ENCODE measurements around the gene CHST8.
"Not testable (repeated sequence)": the region's sequence is repeated elsewhere in the genome, so short reads cannot be mapped to it uniquely, and the experiment has no call there.

CHST8 gene

DNA sequence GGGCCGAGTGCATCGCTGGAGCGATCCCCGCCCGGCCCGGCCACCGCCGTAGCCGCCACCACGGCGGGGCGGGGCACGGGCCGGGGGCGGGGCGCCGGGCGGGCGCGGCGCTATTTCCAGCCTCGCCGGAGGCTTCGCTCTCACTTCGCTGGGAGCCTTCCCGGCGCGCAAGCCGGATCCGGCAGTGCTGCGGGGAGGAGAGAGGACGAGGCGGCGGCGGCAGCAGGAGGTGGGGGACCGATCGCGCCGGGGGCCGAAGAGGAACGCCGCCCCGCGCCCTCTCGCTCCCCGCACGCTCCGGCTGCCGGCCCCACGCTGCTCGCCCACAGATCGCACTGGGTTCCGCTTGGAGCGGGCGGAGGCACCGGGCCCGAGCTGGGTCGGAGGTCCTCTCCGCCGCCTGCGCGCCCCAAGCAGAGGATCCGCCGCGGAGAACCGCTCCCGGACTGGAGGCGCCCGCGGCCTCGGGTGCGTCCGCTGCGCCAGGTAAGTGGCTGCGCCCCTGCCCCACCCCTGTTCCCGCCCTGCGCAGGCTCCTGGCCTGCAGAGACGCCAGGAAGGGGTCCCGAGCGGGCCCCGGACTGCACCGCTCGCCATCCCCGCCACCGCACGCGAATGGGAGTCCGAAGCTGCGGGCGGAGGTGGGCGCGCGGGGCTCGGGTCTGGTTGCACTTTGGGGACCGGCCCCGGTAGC lies at the start of gene CHST8:
Gene CHST8, plus strand, starts transcription at position 143 of the 694 bp plus-strand sequence. CDS start 67,309 bp downstream, outside the sequence.
- no peak for DNase-seq (ENCODE audit: low read depth)

GRCh38 chr19:33572929-33573328 lies 48.8 kb upstream of the CHST8 start:
- DNase-seq (ENCODE audit: low read depth) = no peak

DNA sequence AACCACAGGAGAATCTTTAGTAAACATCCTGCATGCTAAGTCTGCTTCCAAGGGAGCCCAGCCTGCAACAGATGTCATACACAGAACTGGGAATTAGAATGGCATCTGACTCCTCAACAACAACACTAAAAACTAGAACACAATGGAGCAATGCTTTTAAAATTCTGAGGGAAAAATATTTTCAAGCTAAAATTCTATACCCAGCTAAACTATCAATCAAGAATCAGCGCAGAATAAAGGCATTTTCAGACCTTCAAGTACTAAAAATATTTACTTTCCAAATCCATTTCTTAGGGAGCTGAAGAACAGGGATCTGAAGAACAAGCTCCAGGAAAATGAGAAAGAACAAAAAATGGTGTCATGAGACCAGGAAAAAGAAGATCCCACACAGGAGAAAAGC lies 46.9 kb upstream of the CHST8 start:
- no peak for DNase-seq (ENCODE audit: low read depth)

GRCh38 chr19:33578697-33579096 lies 43.1 kb upstream of the CHST8 start:
- DNase-seq (ENCODE audit: low read depth) = no peak

- no peak for DNase-seq (ENCODE audit: low read depth)
These were observed 41.6 kb upstream of the CHST8 start for GRCh38 chr19:33580026-33580644.

GRCh38 chr19:33580645-33581037 lies 41.1 kb upstream of the CHST8 start:
- DNase-seq (ENCODE audit: low read depth) = no peak

DNA sequence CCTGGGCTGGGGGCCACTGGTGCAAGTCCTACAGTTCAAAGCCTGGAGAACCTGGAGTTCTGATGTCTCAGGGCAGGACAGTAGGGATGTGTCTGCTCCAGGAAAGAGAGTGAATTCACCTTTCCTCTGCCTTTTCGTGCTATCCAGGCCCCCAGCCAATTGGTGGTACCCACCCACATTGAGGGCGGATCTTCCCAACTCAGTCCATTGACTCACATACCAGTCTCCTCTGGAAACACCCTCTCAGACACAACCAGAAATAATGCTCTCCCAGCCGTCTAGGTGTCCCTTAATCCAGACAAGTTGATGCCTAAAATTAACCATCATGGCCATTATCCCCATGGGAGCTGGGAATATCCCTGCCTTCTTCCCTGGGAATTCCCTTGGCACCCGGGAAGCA lies 38.8 kb upstream of the CHST8 start:
- no peak for DNase-seq (ENCODE audit: low read depth)

DNA sequence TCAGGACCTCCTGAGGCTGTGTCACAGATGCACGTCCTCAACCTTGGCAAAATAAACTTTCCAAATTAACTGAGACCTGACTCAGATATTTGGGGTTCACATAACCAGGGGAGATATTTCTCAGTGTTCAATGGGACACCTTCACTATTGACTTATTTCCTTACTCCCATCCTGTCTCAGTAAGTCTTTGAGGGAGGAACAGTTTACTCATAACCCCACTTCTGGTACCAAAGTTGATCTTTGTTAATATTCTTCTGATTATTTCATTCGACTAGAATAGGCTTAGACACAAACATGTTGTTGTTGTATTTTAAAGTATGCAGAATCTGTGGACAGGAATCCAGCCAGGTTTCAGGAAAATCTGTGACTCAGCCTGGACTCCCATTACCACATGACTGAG lies 34.6 kb upstream of the CHST8 start:
- DNase-seq (ENCODE audit: low read depth) = no peak

DNA sequence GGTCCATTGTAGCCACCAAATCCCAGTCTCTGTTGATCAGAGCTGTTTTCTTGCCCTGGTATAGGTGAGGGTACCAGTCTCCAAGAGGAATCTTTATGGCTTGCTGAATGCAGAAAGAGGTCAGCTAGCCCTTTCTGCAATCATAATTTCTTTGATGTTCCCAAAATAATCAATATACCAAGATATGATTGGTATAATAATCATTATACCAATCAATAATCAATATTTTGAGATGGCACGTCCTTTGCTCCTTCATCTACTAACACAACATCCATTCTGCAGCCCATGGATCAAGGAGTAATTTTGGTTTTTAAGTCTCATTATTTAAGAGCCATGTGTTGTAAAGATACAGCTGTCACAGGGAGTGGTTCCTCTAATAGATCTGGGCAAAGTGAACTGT lies 31.5 kb upstream of the CHST8 start:
- no peak for DNase-seq (ENCODE audit: low read depth)

GRCh38 chr19:33595783-33596182 lies 26.0 kb upstream of the CHST8 start:
- DNase-seq (ENCODE audit: low read depth) = no peak

DNA sequence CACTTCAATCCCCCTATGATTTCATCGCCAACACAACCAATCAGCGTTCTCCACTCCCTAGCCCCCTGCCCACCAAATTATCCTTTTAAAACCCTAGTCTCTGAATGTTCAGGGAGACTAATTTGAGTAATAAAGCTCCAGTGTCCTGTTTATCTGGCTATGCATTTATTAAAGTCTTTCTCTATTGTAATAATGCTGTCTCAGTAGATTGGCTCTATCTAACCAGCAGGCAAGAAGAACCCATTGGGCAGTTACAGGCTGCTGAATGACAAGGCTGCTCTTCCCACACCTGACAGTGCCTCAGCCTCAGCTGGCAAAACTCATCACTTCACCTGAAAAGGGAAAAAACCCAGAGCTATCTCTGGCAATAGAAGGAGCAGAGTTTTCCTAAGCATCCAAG lies 20.2 kb upstream of the CHST8 start:
- no peak for DNase-seq (ENCODE audit: low read depth)

DNA sequence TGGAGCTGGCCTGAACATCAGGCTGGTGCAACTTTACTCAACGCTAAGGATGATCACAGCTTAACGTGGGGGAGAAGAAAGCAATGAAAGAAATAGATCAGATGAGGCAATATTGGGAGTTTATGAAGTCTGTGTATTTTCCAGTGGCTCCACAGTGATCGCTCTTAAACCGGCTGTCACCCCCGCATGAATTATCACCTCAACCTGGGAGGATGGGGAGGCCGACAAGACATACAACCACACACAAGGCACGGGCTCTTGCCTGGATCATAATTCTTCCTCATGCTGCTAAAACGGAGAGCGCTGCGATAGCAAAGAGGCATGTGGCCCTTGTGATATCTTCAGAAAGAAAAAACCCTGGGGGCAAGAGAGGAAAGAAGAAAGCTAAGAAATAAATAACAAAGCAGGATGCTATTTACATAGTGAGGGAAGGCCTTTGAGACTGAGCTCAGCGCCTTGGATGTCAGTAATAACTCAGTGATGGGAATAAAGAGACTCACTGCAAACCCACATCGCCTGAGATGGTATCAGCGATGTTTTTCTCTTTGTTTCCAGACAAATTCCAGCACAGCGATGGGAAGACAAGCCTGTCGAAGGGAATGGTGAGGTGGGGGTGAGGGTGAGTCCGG lies 19.1 kb upstream of the CHST8 start:
- DNase-seq (ENCODE audit: low read depth) = no peak

GRCh38 chr19:33603377-33603776 lies 18.4 kb upstream of the CHST8 start:
- no peak for DNase-seq (ENCODE audit: low read depth)

- DNase-seq (ENCODE audit: low read depth) = no peak
These were observed 17.1 kb upstream of the CHST8 start for GRCh38 chr19:33604651-33605050.

DNA sequence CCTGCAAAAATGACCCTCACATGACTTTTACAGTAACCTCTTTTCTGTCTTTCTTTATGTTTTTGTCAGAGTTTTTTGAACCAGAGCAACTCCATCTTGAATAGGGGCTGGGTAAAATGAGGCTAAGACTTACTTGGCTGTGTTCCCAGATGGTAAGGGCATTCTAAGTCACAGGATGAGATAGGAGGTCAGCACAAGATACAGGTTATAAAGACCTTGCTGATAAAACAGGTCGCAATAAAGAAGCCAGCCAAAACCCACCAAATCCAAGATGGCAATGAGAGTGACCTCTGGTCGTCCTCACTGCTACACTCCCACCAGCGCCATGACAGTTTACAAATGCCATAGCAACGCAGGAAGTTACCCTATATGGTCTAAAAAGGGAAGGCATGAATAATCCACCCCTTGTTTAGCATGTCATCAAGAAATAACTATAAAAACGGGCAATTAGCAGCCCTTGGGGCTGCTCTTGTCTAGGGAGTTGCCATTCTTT lies 15.9 kb upstream of the CHST8 start:
- not testable (repeated sequence) for DNase-seq (ENCODE audit: low read depth)

GRCh38 chr19:33606556-33606955 lies 15.2 kb upstream of the CHST8 start:
- DNase-seq (ENCODE audit: low read depth) = no peak

- no peak for DNase-seq (ENCODE audit: low read depth)
These were observed 12.4 kb upstream of the CHST8 start for GRCh38 chr19:33609353-33609752.

DNA sequence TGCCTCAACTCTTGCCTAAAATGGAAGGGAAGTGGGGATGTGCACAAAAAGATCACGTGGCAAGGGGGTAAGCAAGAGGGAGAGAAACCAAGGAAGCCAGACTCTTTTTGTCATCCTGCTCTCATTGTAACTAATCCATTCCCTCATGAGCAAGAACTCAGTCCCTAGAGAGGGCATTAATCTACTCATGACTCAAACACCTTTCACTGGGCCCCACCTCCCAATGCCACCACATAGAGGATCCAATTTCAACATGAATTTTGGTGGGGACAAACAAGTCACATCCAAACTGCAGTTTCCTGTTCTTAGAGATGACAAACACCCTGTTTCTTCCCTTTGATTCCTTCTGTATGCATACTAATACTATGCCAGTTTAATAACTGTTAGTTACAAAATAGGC lies 11.2 kb upstream of the CHST8 start:
- no peak for DNase-seq (ENCODE audit: low read depth)

DNA sequence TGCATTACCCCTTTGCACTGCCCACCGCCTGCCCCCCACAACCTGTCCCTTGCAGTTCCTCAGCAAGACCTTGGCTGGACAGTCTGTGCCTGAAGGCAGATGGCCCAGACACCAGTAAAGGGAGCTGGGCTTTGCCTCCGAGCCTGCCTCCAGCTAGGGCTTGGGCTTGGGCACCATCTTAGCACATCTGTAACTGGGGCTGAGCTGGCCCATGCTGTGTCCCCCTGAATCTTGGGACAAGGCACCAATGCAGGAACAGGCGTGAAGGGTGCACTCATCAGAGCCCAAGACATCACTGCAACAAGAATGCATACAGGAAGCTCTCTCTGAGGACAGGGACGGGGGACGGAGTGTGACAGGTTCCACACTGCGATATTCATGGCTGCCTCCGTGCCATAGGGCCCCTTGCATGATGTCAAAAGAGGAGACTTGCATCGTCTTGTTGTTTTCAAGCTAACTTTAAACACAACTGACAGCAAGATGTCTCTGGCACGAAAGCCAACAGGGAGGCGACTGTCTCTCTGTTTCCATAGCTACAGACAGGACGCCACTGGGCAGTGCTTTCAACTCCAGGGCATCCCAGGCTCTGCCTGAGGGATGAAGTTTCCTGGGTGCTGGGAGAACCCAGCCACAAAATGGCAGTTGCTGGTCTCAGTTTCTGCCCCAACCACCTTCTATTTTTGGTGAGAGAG lies 8.7 kb upstream of the CHST8 start:
- no peak for DNase-seq (ENCODE audit: low read depth)

GRCh38 chr19:33613620-33614000 lies 8.1 kb upstream of the CHST8 start:
- DNase-seq (ENCODE audit: low read depth) = no peak

DNA sequence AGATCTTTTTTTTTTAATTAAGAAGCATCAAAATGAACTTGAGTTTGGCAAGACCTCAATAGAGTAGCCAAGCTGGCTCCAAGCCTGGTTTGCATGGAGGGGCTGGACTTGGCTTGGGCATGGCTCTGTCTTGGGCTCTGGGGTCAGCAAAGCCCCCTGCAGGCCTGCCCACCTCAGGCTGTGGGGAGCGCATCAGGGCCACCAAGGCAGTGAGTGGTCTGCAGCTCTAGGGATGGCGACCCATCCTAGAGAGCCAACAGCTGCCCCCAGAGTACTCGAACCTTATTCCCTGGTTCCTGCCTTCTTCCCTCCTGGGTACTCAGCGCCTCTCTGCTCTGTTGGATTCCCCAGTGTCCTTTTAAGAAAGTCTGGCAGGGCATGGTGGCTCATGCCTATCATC lies 5.4 kb upstream of the CHST8 start:
- no peak for DNase-seq (ENCODE audit: low read depth)

DNA sequence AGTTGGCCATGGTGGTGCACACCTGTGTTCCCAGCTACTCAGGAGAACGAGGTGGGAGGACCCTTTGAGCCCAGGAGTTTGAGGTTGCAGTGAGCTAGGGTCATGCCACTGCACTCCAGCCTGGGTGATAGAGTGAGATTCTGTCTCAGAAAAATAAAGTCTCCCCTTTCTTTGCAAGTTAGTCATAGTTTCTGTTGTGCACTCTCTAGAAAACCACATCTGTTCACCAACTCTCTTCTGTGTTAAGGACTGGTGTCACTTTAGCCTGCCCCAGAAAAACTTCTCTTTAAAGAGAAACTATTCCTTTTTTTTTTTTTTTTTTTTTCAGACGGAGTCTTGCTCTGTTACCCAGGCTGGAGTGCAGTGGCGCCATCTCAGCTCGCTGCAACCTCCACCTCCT lies 4.9 kb upstream of the CHST8 start:
- no peak for DNase-seq (ENCODE audit: low read depth)

DNA sequence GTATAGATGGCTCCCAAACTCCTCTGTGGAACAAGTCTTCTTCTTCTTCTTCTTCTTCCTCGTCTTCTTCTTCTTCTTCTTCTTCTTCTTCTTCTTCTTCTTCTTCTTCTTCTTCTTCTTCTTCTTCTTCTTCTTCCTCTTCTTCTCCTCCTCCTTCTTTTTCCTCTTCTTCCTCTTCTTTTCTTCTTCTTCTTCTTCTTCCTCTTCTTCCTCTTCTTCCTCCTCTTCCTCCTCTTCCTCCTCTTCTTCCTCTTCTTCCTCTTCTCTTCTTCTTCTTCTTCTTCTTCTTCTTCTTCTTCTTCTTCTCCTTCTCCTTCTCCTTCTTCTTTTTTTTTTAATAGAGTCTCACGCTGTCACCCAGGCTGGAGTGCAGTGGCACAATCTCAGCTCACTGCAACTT lies 3.4 kb upstream of the CHST8 start:
- DNase-seq (ENCODE audit: low read depth) = not testable (repeated sequence)

Measured in activated T-helper 1 cell treated with Interleukin-2 at 50 U/mL for 16 hours (primary cell).